Tongue (tissue), 2 donors: ENCODE results near the gene PRR33. TPM values are rescaled to one million over a fixed set of nuclear protein-coding genes. Genes with fewer than 3 reads are reported as not detected.
A peak's percentile ranks its signal among the peaks of the same experiment; 100 is the strongest.
"Not testable (repeated sequence)": the region's sequence is repeated elsewhere in the genome, so short reads cannot be mapped to it uniquely, and the experiment has no call there.

Experiments used
- DNase-seq: peaks from one replicate; pipeline ENCODE4 v3.0.0-alpha.2; 2015
- total RNA-seq: library from RNA; depleted of rRNA; stranded (reverse); fragments of >200 nt; gene quantifications from one replicate; pipeline ENCODE4 v1.2.3, GENCODE V29; 2014

The PRR33 gene
- 4.8 TPM for total RNA-seq

- DNase-seq: no peak
Observed at GRCh38 chr11:1891831-1892115, at the start of gene PRR33. Gene PRR33, minus strand, starts transcription at chr11:1891895. Its CDS starts 1,311 bp downstream, at chr11:1890584.

GRCh38 chr11:1939788-1940187 is 48.1 kb upstream of the PRR33 start:
- not testable (repeated sequence) for DNase-seq

GRCh38 chr11:1939006-1939625 is 47.4 kb upstream of the PRR33 start:
- peak; percentile 80 for DNase-seq

- DNase-seq: no peak
Observed at GRCh38 chr11:1938343-1939005, 46.8 kb upstream of the PRR33 start.

- no peak for DNase-seq
Observed at GRCh38 chr11:1937616-1938342, 46.1 kb upstream of the PRR33 start.

- no peak for DNase-seq
Observed at GRCh38 chr11:1936781-1937615, 45.3 kb upstream of the PRR33 start.

- DNase-seq: no peak
Observed at GRCh38 chr11:1936072-1936780, 44.5 kb upstream of the PRR33 start.

GRCh38 chr11:1935156-1936071 is 43.7 kb upstream of the PRR33 start:
- no peak for DNase-seq

GRCh38 chr11:1934335-1935155 is 42.9 kb upstream of the PRR33 start:
- no peak for DNase-seq

- DNase-seq: no peak
Observed at GRCh38 chr11:1933416-1934334, 42.0 kb upstream of the PRR33 start.

GRCh38 chr11:1932681-1933080 is 41.0 kb upstream of the PRR33 start:
- DNase-seq: no peak

GRCh38 chr11:1932105-1932480 is 40.4 kb upstream of the PRR33 start:
- no peak for DNase-seq

GRCh38 chr11:1931341-1932104 is 39.8 kb upstream of the PRR33 start:
- peak; percentile 81 for DNase-seq

GRCh38 chr11:1930462-1930830 is 38.8 kb upstream of the PRR33 start:
- no peak for DNase-seq

- DNase-seq: no peak
Observed at GRCh38 chr11:1929621-1930461, 38.1 kb upstream of the PRR33 start.

GRCh38 chr11:1928891-1929541 is 37.3 kb upstream of the PRR33 start:
- DNase-seq: no peak

GRCh38 chr11:1928470-1928890 is 36.8 kb upstream of the PRR33 start:
- DNase-seq: no peak
